SJCRH30 (cell line): Measurements from ENCODE around the gene WEE2. TPM values are rescaled to one million over a fixed set of nuclear protein-coding genes. Genes with fewer than 3 reads are reported as not detected.
A peak's percentile ranks its signal among the peaks of the same experiment; 100 is the strongest.
"Not testable (repeated sequence)": the region's sequence is repeated elsewhere in the genome, so short reads cannot be mapped to it uniquely, and the experiment has no call there.

Source experiments
- DNase-seq, 2 experiments: peaks; one replicate each; pipeline ENCODE4 v3.0.0-alpha.2; 2015 to 2020
- H3K27ac ChIP-seq: fragments of 250-450 bp; sonication (Bioruptor Pico); 2 replicates; pipeline ENCODE4 v1.5.1; 2020; ENCODE audit warnings: mild to moderate bottlenecking, moderate library complexity
- H3K27me3 ChIP-seq: fragments of 250-450 bp; sonication (Bioruptor Pico); 2 replicates; pipeline ENCODE4 v1.5.1; 2020; ENCODE audit warnings: mild to moderate bottlenecking, moderate library complexity
- H3K36me3 ChIP-seq: fragments of 250-450 bp; sonication (Bioruptor Pico); 2 replicates; pipeline ENCODE4 v1.5.1; 2020; ENCODE audit warnings: mild to moderate bottlenecking, moderate library complexity
- H3K4me1 ChIP-seq: fragments of 250-450 bp; sonication (Bioruptor Pico); 2 replicates; pipeline ENCODE4 v1.5.1; 2020; ENCODE audit warnings: mild to moderate bottlenecking, moderate library complexity
- H3K4me3 ChIP-seq: fragments of 250-450 bp; sonication (Bioruptor Pico); 2 replicates; pipeline ENCODE4 v1.5.1; 2020; ENCODE audit warnings: mild to moderate bottlenecking, moderate library complexity
- H3K9me3 ChIP-seq: fragments of 250-450 bp; sonication (Bioruptor Pico); replicated peaks from 2 replicates; pipeline ENCODE4 v1.5.1; 2020; ENCODE audit warnings: mild to moderate bottlenecking, moderate library complexity
- total RNA-seq: library from RNA; depleted of rRNA; stranded (reverse); fragments of >200 nt; shearing (Covaris generic); gene quantifications from 2 replicates; pipeline ENCODE4 v1.2.3, GENCODE V29; 2014

Gene WEE2
- total RNA-seq, 1 experiment from 2014 or later: not detected

GRCh38 chr7:141679014-141679413 lies 29.1 kb upstream of the WEE2 start:
- Histone ChIP-seq H3K9me3 (no peaks in the 10 kb centered on the region), H3K27me3 (no peaks in the 10 kb centered on the region), H3K27ac (no peak overlapping the region), H3K4me3 (no peak overlapping the region), H3K4me1 (no peaks in the 10 kb centered on the region), H3K36me3 (no peaks in the 10 kb centered on the region)
- DNase-seq: no peak

- no peak overlapping the region for H3K4me3 ChIP-seq
- H3K27me3 ChIP-seq: no peaks in the 10 kb centered on the region
- no peaks in the 10 kb centered on the region for H3K9me3 ChIP-seq
- no peaks in the 10 kb centered on the region for H3K4me1 ChIP-seq
- no peak for DNase-seq
- no peaks in the 10 kb centered on the region; the same call in 1 of the 2 replicates for H3K36me3 ChIP-seq
- H3K27ac ChIP-seq: no peak overlapping the region
These were observed 22.7 kb upstream of the WEE2 start for GRCh38 chr7:141685285-141686023.

DNA sequence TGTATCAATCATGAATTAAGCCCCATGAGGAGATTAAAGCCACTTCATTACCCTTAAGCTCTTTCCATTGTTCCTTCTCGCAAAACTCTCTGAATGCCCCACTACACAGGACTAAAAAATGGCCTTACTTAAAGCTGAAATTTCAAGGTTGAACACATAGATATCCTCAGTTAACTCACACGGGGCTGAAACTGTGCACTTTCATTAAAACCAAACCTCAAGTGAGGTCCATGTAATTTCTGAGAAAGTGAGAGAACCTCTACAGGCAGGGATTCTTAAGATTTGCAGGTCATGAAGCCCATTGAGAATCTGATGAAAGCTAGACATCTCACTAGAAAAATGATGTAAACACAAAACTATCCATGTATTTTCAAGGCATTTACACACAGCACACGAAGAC lies 22.1 kb upstream of the WEE2 start:
- H3K4me1 ChIP-seq: no peaks in the 10 kb centered on the region
- no peaks in the 10 kb centered on the region for H3K27me3 ChIP-seq
- no peak overlapping the region for H3K4me3 ChIP-seq
- H3K27ac ChIP-seq: no peak overlapping the region
- H3K9me3 ChIP-seq: no peaks in the 10 kb centered on the region
- DNase-seq: no peak
- H3K36me3 ChIP-seq: no peaks in the 10 kb centered on the region; the same call in 1 of the 2 replicates

GRCh38 chr7:141686670-141687069 lies 21.5 kb upstream of the WEE2 start:
- no peak for DNase-seq
- Histone ChIP-seq H3K27me3 (no peaks in the 10 kb centered on the region), H3K9me3 (no peaks in the 10 kb centered on the region), H3K4me1 (no peaks in the 10 kb centered on the region), H3K36me3 (no peaks in the 10 kb centered on the region; the same call in 1 of the 2 replicates), H3K27ac (no peak overlapping the region), H3K4me3 (no peak overlapping the region)

GRCh38 chr7:141688043-141688442 lies 20.1 kb upstream of the WEE2 start:
- Histone ChIP-seq H3K27ac (no peak overlapping the region), H3K27me3 (no peaks in the 10 kb centered on the region), H3K4me3 (no peak overlapping the region), H3K4me1 (no peaks in the 10 kb centered on the region), H3K9me3 (no peaks in the 10 kb centered on the region), H3K36me3 (no peaks in the 10 kb centered on the region; the same call in 1 of the 2 replicates)
- DNase-seq: no peak

- not testable (repeated sequence) for H3K36me3 ChIP-seq, H3K27me3 ChIP-seq, DNase-seq, H3K9me3 ChIP-seq, H3K27ac ChIP-seq, H3K4me3 ChIP-seq, H3K4me1 ChIP-seq
These were observed 18.9 kb upstream of the WEE2 start for GRCh38 chr7:141689072-141689825.

- no peaks in the 10 kb centered on the region for H3K27me3 ChIP-seq
- H3K9me3 ChIP-seq: no peaks in the 10 kb centered on the region
- no peak overlapping the region for H3K27ac ChIP-seq
- H3K4me1 ChIP-seq: peaks cover under 1% of the 10 kb centered on the region; the same call in 1 of the 2 replicates
- no peak for DNase-seq
- no peak overlapping the region for H3K4me3 ChIP-seq
- H3K36me3 ChIP-seq: no peaks in the 10 kb centered on the region
These were observed 16.6 kb upstream of the WEE2 start for GRCh38 chr7:141691540-141691939.

GRCh38 chr7:141691961-141692360 lies 16.2 kb upstream of the WEE2 start:
- no peak overlapping the region for H3K4me3 ChIP-seq
- DNase-seq: no peak
- H3K9me3 ChIP-seq: no peaks in the 10 kb centered on the region
- no peaks in the 10 kb centered on the region for H3K27me3 ChIP-seq
- no peaks in the 10 kb centered on the region for H3K36me3 ChIP-seq
- no peak overlapping the region for H3K27ac ChIP-seq
- H3K4me1 ChIP-seq: peaks cover 5% of the 10 kb centered on the region

DNA sequence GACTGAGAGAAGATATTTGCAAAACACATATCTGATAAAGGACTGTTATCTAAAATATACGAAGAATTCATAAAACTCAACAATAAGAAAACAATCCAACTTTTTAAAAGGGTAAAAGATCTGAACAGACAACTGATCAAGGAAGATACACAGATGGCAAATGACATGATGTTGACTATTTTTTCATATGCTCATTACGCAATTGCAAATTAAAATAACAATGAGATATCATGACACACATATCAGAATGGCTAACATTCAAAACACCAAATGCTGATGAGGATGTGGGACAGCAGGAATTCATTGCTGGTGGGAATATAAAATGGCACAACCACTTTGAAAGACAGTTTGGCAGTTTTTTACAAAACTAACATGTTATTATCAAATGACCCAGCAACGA lies 15.1 kb upstream of the WEE2 start:
- no peak overlapping the region for H3K4me3 ChIP-seq
- H3K27ac ChIP-seq: no peak overlapping the region
- DNase-seq: no peak
- no peaks in the 10 kb centered on the region for H3K27me3 ChIP-seq
- peaks cover 14% of the 10 kb centered on the region for H3K4me1 ChIP-seq
- H3K36me3 ChIP-seq: no peaks in the 10 kb centered on the region
- no peaks in the 10 kb centered on the region for H3K9me3 ChIP-seq

GRCh38 chr7:141695803-141696289 lies 12.3 kb upstream of the WEE2 start:
- no peaks in the 10 kb centered on the region for H3K27me3 ChIP-seq
- DNase-seq: no peak
- H3K4me3 ChIP-seq: no peak overlapping the region
- H3K4me1 ChIP-seq: peaks cover 14% of the 10 kb centered on the region
- H3K9me3 ChIP-seq: no peaks in the 10 kb centered on the region
- no peaks in the 10 kb centered on the region for H3K36me3 ChIP-seq
- no peak overlapping the region for H3K27ac ChIP-seq

DNA sequence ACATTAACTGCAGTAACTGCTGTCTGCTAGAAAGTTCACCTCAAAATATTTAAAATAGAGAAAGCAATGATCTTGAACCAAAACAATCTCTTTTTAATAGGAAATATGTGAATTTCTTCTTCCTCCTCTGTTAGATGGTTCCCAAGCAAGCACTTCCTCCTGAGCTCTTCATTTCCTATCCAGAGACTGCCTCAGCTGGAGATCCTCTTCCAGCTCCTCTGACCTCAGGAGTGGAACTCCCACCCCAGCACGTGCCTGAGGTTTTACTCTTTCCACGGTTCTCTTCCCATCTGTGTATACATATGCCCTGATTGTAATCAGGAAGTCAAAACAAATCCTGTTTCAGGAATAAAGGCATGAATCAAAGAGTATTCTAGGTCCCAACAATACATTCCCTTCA lies 11.8 kb upstream of the WEE2 start:
- Histone ChIP-seq H3K9me3 (no peaks in the 10 kb centered on the region), H3K4me3 (no peak overlapping the region), H3K27me3 (no peaks in the 10 kb centered on the region), H3K27ac (no peak overlapping the region), H3K36me3 (no peaks in the 10 kb centered on the region), H3K4me1 (peaks cover 14% of the 10 kb centered on the region)
- no peak for DNase-seq

GRCh38 chr7:141697211-141697871 lies 10.8 kb upstream of the WEE2 start:
- Histone ChIP-seq H3K27ac (no peak overlapping the region), H3K4me1 (peaks cover 14% of the 10 kb centered on the region), H3K27me3 (no peaks in the 10 kb centered on the region), H3K36me3 (no peaks in the 10 kb centered on the region), H3K9me3 (no peaks in the 10 kb centered on the region), H3K4me3 (no peak overlapping the region)
- peak; percentile 28 to 55 for DNase-seq

- Histone ChIP-seq H3K4me1 (peaks cover 14% of the 10 kb centered on the region), H3K36me3 (no peaks in the 10 kb centered on the region), H3K4me3 (no peak overlapping the region), H3K27me3 (0 out of 2 replicates have a peak, but pooled peaks cover 3% of the 10 kb centered on the region), H3K9me3 (no peaks in the 10 kb centered on the region), H3K27ac (no peak overlapping the region)
- peak in 1 of 2 experiments; percentile 16 for DNase-seq
These were observed 9.7 kb upstream of the WEE2 start for GRCh38 chr7:141698247-141699015.

DNA sequence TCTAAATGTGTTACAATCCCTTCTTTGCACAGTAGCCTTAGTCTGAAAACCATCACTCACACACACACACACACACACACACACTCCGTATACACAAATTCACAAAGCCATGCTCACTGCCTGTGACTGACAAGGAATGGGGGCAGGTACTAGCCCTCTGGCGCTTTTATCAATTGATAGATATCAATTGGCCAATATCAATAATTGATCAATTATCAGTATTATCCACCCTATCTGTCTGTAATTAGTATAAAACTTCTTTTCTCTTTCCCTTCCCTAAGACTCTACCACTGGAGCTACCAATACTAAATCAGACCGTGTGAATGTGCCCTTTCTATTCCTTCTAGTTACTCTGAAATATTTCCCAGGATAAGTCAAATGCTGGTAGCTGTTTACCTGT lies 8.3 kb upstream of the WEE2 start:
- Histone ChIP-seq H3K4me3 (no peak overlapping the region), H3K4me1 (peaks cover 14% of the 10 kb centered on the region), H3K27ac (no peak overlapping the region), H3K36me3 (no peaks in the 10 kb centered on the region), H3K27me3 (peaks cover 7% of the 10 kb centered on the region; the same call in 1 of the 2 replicates), H3K9me3 (no peaks in the 10 kb centered on the region)
- DNase-seq: no peak
